Heart left ventricle (tissue), 13 donors: ENCODE measurements around the gene KCTD15.

ENCODE experiments used
- POLR2A ChIP-seq, 2 donors: fragments of 450-650 bp; IDR thresholded peaks; one replicate each; pipeline ENCODE4 v1.6.1; 2017; ENCODE audit warnings: antibody characterized with exemption in 2 of 2, mild to moderate bottlenecking in 2 of 2, moderate library complexity in 2 of 2
- TF ChIP-seq, protein P1 (sequence below), 12 donors: fragments of 200-600 bp; sonication (generic) in 4 of 12; IDR thresholded peaks; one replicate each; pipeline versions ENCODE4 v1.5.0 to v1.8.0; 2018 to 2022; ENCODE audit warnings: antibody characterized with exemption in 12 of 12, mild to moderate bottlenecking in 5 of 12
- donor health status: ischemic (EF 13 %, LVEDD 7.1; RV severe dilation, severe dysfunction).
- donor health status: DM: no; HTN: yes; CAD: no.
- donor health status: DM: no; HTN: no; CAD: no.
- donor health status: ischemic (EF 25% LVEDD 6.9; RV normal size, moderate dysfunction).
- donor health status: ischemic (EF 25% LVEDD 5.7; RV mildly dilated, moderate dysfunction).
- donor health status: ischemic (EF 35%, LVEDD 5.7; RV mildly dilated, moderate dysfunction).
- donor health status: nonischemic (EF 11% LVEDD 7.7; RV severe dilation, severe dysfunction).
- donor health status: DM: yes; HTN: yes; CAD: no.
- donor health status: PGD.
- donor health status: ischemic (EF 29% LVEDD 5.4; RV normal size, mild dysfunction).
- donor health status: nonischemic (EF 23%, LVEDD 6.1; RV moderate dilation, normal function).

DNA sequence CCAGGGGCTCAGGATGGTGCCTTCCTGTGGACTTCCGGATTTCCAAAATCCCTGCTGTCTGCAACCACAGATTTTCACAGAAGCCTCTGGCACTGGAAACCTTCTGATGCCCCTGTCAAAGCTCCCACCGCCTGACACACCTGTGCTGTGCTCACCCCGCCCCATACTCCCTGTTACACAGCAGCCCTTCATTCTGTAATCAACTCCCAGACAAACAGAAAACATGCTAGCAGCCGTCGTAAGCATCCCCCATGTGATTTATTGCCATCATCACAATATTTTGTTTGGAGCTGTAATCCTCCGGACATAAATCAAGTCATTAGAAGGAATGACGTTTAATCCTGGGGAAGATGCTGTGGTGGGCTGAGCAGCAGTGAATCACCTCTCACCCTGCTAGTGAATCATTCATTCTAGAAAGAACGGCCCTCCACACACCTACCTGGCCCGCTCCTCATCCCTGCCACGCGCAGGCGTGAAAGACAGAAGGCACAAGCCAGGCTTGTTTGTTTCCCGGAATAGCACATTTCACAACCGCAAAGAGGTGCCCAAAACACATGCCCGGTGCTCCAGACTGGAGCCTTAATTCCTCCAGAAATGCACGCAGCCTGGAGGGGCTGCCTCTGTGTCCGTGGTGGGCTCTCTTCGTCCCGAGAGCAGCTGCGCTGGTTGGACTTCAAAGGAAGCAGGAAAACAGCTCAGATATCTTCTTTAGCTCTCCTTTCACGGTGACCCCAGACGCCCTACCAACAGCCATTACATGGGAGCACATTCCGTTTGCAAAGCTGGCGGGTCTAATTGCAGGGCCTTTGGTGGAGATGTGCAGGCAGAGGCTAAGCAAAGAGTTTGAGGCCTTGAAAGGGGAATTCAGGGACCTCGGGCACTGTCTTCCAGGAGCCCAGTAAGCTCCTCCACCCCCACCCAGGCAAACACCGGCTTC, 41.3 kb upstream of the KCTD15 start:
- TF ChIP-seq POLR2A (IDR thresholded peaks at IDR 0.05): no peak
- TF ChIP-seq, protein P1, sequence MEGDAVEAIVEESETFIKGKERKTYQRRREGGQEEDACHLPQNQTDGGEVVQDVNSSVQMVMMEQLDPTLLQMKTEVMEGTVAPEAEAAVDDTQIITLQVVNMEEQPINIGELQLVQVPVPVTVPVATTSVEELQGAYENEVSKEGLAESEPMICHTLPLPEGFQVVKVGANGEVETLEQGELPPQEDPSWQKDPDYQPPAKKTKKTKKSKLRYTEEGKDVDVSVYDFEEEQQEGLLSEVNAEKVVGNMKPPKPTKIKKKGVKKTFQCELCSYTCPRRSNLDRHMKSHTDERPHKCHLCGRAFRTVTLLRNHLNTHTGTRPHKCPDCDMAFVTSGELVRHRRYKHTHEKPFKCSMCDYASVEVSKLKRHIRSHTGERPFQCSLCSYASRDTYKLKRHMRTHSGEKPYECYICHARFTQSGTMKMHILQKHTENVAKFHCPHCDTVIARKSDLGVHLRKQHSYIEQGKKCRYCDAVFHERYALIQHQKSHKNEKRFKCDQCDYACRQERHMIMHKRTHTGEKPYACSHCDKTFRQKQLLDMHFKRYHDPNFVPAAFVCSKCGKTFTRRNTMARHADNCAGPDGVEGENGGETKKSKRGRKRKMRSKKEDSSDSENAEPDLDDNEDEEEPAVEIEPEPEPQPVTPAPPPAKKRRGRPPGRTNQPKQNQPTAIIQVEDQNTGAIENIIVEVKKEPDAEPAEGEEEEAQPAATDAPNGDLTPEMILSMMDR (IDR thresholded peaks at IDR 0.05): no peak
